AG04450 (cell line): ENCODE results near the gene HEXIM1. TPM values are rescaled to one million over a fixed set of nuclear protein-coding genes. Genes with fewer than 3 reads are reported as not detected.

ENCODE experiments used
- CTCF ChIA-PET: fragments of 300-600, 350-600 bp; formaldehyde crosslinking; extraction: SDS; loops from one replicate; lab custom pipeline; 2022; ENCODE audit warnings: antibody characterized with exemption, inconsistent platforms; lab: Charles Lee
- POLR2A ChIA-PET: fragments of 350-600 bp; formaldehyde crosslinking; extraction: SDS; loops from one replicate; lab custom pipeline; 2021; ENCODE audit warnings: antibody characterized with exemption, inconsistent platforms; lab: Yijun Ruan, JAX
- DNase-seq: peaks from one replicate; pipeline ENCODE4 v3.0.0-alpha.2; 2011; ENCODE audit warnings: low read depth, low spot score
- H3K27ac ChIP-seq: one replicate; pipeline ENCODE4 v1.5.1; 2012; ENCODE audit warnings: low read depth, low read length, control low read depth
- H3K27me3 ChIP-seq: one replicate; pipeline ENCODE4 v1.6.0; 2012; ENCODE audit warnings: low read length; ENCODE audit not compliant: control insufficient read depth, insufficient read depth
- H3K4me3 ChIP-seq: 2 replicates; pipeline ENCODE4 v1.5.1; 2011; ENCODE audit warnings: mild to moderate bottlenecking, low read depth, low read length, control low read depth
- H3K9me3 ChIP-seq: 2 replicates; pipeline ENCODE4 v1.5.1; 2012; ENCODE audit warnings: low read length; ENCODE audit not compliant: control insufficient read depth, insufficient read depth
- CTCF ChIP-seq: IDR thresholded peaks from 2 replicates; pipeline ENCODE4 v1.5.1; 2011; ENCODE audit warnings: low read depth, low read length, control low read depth, inconsistent platforms
- polyA plus RNA-seq: library from polyadenylated mRNA; depleted of rRNA; stranded (reverse); fragments of >200 nt; gene quantifications from 2 replicates; pipeline ENCODE4 v1.2.3, GENCODE V29; 2011

HEXIM1 gene
- polyA plus RNA-seq, 1 experiment = 13.2 TPM

DNA sequence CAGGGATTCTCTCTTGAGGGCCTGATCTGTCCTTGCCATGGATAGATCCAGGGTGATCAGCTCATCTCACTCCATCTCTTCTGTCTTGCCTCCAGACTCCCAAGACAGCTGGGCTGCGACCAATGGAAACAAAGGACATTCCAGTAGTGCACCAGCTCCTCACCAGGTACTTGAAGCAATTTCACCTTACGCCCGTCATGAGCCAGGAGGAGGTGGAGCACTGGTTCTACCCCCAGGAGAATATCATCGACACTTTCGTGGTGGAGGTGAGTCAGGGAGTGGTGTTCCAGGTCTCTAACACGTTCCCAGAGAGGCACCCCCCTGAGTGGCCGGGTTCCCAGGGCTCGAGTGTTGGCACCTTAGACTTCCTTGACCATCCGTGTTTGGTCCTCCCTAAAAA lies 45.4 kb upstream of the HEXIM1 start:
- ChIA-PET CTCF (interaction anchor here (1.0 to 4.4 kb wide), 2 partner anchors 32 to 183 kb away, joined by 3 to 19 read pairs; partner anchors contain the start of gene ACBD4), POLR2A (interaction anchor here (0.6 kb wide), 1 partner anchor 81 kb away, joined by 3 read pairs; no protein-coding TSS in a partner anchor)
- no peak for TF ChIP-seq CTCF
- no peak for DNase-seq
- H3K27ac ChIP-seq = no peak overlapping the region
- H3K27me3 ChIP-seq = no peaks in the 10 kb centered on the region
- H3K4me3 ChIP-seq = no peak overlapping the region
- H3K9me3 ChIP-seq = no peaks in the 10 kb centered on the region

- no peaks in the 10 kb centered on the region for H3K9me3 ChIP-seq
- POLR2A ChIA-PET = no interaction called here
- no peak overlapping the region for H3K4me3 ChIP-seq
- H3K27ac ChIP-seq = no peak overlapping the region
- CTCF ChIA-PET = interaction anchor here (1.0 to 4.4 kb wide), 2 partner anchors 32 to 183 kb away, joined by 3 to 19 read pairs; partner anchors contain the start of gene ACBD4
- no peak for TF ChIP-seq CTCF
- DNase-seq = no peak
- H3K27me3 ChIP-seq = no peaks in the 10 kb centered on the region
Measured at GRCh38 chr17:45103269-45103795, 44.9 kb upstream of the HEXIM1 start.

GRCh38 chr17:45104029-45104428 lies 44.2 kb upstream of the HEXIM1 start:
- TF ChIP-seq CTCF = no peak
- ChIA-PET POLR2A (no interaction called here), CTCF (interaction anchor here (1.7 to 4.4 kb wide), 2 partner anchors 31 to 184 kb away, joined by 5 to 19 read pairs; partner anchors contain the start of gene ACBD4)
- Histone ChIP-seq H3K4me3 (no peak overlapping the region), H3K27ac (no peak overlapping the region), H3K27me3 (no peaks in the 10 kb centered on the region), H3K9me3 (no peaks in the 10 kb centered on the region)
- no peak for DNase-seq

DNA sequence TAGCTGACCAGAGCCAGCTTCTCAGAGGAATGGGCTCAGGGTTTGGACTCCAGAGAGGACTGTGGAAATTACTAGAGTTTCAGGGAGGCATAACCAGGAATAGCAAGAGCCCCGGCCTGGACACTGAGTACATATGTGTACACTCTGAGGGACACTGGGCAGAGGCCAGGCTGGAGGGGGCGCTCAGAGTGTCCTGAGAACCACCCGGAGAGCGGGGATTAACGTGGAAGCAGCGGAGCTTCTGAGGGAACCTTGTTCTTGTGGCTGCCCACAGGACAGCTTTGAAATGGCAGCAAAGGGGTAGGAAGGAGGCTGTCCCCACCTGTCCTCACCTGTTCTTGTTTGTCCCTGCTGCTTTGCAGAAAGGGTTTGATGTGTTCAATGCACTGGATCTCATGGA lies 43.8 kb upstream of the HEXIM1 start:
- no peak for TF ChIP-seq CTCF
- Histone ChIP-seq H3K4me3 (no peak overlapping the region), H3K27ac (no peak overlapping the region), H3K27me3 (no peaks in the 10 kb centered on the region), H3K9me3 (no peaks in the 10 kb centered on the region)
- CTCF ChIA-PET = interaction anchor here (1.7 to 4.4 kb wide), 2 partner anchors 31 to 184 kb away, joined by 5 to 19 read pairs; partner anchors contain the start of gene ACBD4
- POLR2A ChIA-PET = no interaction called here
- DNase-seq = no peak

DNA sequence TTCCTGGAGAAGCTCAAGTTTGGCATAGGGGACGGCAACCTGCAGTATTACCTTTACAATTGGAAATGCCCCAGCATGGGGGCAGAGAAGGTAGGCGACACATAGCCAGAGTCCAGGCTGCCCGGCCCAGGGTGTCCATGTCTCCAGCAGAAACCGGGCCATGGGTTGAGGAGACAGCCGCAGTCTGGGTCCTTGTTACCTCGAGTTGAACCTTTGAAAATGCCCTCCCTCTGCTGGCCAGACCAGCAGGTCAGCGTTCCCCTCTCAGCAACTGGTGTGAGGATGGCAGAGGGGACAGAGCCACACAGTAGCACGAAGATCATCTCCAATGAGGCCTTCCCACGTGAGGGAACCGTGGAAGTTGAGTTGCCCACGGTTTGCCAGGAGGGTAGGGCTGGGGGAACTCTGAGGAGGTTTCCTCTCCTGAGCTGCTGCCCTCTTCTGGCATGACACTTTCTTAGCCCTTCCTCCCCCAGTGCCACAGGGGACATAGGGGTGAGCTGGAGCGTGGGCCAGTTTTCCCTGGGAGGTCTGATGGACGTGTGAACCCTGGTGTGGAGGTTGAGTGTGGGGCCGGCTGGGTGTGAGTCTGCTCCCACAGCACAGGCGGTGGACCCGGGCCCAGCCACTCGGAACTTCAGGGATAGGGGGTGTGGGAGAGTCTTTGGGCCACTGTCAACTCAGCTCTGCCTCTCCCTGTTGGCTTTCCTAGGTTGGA lies 43.2 kb upstream of the HEXIM1 start:
- POLR2A ChIA-PET = interaction anchor here (0.9 kb wide), 1 partner anchor 19 kb away, joined by 13 read pairs; no protein-coding TSS in a partner anchor
- no peak for DNase-seq
- CTCF ChIA-PET = interaction anchor here (1.0 to 4.4 kb wide), 3 partner anchors 30 to 185 kb away, joined by 5 to 19 read pairs (median 8); partner anchors contain the start of gene ACBD4

More for the DNA sequence above, 43.2 kb upstream of the HEXIM1 start:
- H3K4me3 ChIP-seq = no peak overlapping the region
- no peak for TF ChIP-seq CTCF
- H3K27ac ChIP-seq = no peak overlapping the region
- H3K27me3 ChIP-seq = no peaks in the 10 kb centered on the region
- H3K9me3 ChIP-seq = no peaks in the 10 kb centered on the region
